Measurements from ENCODE around the gene TSC22D4.

Gene TSC22D4

DNA sequence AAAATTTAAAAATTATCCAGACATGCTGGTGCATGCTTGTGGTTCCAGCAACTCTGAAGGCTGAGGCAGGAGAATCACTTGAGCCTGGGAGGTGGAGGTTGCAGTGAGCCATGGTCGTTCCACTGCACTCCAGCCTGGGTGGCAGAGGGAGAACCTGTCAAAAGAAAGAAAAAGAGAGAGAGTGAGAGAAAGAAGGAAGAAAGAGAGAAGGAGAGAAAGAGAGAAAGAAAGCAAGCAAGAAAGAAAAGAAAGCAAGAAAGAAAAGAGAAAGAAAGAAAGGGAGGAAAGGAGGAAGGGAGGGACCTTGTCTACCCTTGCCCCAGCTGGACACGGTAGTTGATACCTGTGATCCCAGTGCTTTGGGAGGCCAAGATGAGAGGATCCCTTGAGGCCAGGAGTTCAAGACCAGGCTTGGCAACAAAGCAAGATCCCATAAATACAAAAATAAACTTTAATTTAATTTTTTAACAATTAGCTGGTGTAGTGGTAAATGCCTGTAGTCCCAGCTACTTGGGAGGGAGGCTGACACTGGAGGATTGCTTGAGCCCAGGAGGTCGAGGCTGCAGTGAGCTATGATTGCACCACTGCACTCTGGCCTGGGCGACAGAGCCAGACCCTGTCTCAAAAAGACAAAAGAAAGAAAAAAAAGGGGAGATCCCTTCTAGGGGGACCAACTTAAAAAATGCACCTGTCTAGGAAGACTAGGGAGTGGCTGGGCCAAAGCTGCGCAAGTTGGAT lies 13.9 kb upstream of the TSC22D4 start:
- DNase-seq, result no peak

DNA sequence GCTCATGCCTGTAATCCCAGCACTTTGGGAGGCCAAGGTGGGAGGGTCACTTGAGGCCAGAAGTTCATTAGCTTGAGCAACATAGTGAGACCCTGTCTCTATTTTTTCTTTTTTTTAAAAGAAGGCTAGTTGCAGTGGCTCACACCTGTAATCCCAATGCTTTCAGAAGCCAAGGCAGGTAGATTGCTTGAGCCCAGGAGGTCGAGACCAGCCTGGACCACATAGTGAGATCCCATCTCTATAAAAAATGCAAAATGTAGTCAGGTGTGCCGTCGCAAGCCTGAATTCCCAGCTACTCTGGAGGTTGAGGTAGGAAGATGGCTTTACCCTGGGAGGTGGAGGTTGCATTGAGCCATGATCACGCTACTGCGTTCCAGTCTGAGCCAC lies 12.2 kb upstream of the TSC22D4 start:
- no peak for DNase-seq

DNA sequence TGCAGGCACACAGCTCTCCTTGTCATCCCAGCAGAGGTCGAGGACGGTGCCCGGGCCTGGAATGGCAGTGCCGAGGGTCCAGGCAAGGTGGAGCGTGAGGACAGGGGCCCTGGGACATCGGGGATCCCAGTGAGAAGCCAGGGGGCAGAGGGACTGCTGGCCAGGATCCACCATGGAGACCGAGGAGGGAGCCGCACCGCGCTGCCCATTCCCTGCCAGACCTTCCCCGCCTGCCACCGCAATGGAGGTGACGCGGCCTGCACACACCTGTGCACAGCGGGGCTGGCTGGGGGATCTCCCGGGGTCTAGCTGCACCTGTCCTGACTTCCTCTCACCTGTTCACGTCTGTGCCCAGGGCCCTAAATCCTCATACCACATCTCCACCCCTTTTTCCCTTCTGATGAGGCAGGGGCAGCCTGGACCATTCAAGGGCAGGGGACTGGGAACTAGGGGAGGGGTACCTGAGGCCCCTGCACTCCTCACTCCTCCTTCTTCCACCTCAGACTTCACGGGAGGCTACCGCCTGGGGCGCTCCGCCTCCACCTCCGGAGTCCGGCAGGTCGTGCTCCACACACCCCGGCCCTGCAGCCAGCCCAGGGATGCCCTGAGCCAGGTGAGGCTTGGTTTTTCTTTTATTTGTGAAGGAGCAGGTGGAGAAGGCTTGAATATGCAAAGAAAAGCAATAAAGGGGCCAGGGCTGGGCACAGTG lies 11.6 kb upstream of the TSC22D4 start:
- DNase-seq, result no peak

DNA sequence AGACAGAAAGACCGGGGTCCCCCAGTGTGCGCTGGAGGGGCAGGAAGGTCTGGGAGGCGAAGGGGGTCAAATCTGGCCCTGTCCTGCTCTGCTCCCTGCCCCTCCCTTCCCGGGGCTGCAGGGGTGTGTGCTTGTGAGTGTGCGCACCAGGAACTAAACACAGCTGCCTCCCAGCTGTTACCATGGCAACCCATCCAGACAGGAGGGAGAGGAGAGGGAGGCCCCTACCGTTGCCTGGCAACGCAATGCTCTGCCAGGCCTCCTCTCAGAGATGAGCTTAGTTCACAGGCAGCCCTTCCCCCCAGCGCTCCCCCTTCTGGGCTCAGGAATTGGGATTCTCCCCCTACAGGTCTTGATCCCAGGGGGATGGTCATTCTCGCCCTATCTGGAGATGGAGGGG lies 10.8 kb upstream of the TSC22D4 start:
- no peak for DNase-seq

DNA sequence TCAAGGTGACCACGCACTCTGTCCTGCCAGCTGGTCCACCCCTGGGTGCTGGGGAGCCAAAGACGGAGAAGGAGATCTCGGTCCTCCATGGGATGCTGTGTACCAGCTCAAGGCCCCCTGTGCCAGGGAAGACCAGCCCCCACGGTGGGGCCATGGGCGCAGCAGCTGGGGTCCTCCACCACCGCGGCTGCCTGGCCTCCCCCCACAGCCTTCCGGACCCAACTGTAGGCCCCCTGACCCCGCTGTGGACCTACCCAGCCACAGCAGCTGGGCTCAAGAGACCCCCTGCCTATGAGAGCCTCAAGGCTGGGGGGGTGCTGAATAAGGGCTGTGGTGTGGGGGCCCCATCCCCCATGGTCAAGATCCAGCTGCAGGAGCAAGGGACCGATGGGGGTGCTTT lies 10.1 kb upstream of the TSC22D4 start:
- DNase-seq, result no peak

DNA sequence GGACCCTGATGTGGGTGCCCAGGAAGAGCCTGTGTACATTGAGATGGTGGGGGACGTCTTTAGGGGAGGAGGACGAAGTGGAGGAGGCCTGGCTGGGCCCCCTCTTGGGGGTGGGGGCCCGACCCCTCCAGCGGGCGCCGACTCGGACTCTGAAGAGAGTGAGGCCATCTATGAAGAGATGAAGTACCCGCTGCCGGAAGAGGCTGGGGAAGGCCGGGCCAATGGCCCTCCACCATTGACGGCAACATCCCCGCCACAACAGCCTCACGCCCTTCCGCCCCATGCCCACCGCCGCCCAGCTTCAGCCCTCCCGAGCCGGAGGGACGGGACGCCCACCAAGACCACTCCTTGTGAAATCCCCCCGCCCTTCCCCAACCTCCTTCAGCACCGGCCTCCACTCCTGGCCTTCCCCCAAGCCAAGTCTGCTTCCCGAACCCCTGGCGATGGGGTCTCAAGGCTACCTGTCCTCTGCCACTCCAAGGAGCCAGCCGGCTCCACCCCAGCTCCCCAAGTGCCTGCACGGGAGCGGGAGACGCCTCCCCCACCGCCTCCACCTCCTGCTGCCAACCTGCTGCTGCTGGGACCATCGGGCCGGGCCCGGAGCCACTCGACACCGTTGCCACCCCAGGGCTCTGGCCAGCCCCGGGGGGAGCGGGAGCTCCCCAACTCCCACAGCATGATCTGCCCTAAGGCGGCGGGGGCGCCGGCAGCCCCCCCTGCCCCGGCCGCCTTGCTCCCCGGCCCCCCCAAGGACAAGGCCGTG lies 9.5 kb upstream of the TSC22D4 start:
- DNase-seq, result no peak

DNA sequence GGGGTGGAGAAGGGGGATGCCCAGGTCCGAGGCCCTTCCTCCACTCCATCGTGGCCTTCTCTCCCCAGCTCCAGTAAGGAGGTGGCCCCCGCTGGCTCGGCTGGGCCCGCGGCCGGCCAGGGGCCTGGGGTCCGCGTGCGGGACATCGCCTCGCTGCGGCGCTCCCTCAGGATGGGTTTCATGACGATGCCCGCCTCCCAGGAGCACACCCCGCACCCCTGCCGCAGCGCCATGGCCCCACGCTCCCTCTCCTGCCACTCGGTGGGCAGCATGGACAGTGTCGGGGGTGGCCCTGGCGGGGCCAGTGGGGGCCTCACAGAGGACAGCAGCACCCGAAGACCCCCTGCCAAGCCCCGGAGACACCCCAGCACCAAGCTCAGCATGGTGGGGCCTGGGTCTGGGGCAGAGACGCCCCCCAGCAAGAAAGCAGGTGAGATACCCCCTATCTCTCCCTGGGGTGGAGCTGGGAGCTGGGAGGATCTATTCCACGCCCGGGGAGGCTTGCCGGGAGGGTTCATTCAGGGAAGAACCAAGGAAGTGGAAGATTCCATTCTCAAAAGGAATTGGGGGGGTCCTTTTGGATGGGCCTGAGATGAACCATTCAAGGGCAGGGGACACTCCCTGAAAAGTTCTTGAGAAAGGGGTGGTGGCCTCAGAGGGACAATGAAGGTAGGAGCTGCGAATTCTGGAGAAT lies 7.9 kb upstream of the TSC22D4 start:
- DNase-seq, result no peak

DNA sequence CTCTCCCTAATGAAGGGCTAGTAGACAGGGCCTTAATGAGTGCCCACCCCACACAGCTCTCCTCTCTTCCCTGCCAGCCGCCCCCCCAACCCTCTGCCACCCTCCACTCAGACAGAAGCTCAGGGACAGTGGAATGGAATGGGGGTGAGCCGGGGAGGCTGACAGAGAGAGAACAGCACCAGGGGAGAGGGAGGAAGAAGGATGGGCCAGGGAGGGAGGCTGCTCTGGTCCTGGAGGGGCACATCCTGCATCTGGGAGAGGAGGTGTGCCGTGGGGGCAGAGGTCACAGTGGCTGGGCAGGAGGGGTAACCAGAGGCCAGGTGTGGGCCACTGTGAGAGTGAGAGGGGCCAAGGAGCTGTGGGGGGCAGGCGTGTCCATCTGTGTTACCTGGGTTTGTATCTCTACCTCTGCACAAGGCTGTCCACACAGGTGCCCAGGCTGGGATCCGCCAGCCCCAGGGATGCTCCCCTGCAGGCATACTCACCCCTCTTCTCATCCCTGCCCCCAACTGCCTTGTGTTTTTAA lies 7.2 kb upstream of the TSC22D4 start:
- no peak for DNase-seq

DNA sequence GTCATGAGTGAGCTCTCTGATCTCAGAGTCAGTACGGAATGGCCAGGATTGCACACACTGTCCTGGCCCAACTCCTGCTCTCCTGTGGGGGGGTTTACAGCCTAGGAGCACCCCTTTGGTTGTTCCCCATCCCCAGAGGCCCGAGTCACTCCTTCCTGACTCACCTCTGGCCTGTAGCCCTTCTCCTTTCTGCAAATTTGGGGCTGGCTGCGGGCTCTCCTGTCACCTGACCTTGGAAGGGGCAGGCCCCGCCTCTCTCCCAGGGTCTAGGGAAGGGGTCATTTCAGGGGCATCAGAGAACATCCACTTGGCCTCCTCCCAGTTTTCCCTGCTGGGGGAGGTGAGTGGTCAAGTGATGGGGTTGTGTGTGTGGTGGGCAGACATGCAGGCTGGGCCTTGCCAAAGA lies 6.5 kb upstream of the TSC22D4 start:
- DNase-seq, result no peak

DNA sequence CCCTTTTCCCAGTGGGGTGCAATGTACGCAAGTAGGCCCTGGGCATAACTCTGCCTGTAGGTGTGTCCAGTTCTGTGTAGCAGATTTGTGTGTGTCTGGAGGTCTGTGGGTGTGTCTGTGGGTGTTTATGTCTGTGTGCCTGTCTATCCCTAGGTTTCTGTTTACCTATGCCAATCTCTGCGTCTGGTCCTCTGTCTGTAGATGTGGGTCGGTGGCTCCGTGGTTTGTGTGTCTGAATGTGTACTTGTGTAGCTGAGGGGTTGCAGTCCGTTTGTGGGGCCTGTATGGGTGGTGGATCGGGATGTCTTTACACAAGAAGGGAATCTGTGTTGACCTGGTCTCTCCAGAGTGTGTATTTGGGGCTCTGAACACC lies 5.6 kb upstream of the TSC22D4 start:
- no peak for DNase-seq

DNA sequence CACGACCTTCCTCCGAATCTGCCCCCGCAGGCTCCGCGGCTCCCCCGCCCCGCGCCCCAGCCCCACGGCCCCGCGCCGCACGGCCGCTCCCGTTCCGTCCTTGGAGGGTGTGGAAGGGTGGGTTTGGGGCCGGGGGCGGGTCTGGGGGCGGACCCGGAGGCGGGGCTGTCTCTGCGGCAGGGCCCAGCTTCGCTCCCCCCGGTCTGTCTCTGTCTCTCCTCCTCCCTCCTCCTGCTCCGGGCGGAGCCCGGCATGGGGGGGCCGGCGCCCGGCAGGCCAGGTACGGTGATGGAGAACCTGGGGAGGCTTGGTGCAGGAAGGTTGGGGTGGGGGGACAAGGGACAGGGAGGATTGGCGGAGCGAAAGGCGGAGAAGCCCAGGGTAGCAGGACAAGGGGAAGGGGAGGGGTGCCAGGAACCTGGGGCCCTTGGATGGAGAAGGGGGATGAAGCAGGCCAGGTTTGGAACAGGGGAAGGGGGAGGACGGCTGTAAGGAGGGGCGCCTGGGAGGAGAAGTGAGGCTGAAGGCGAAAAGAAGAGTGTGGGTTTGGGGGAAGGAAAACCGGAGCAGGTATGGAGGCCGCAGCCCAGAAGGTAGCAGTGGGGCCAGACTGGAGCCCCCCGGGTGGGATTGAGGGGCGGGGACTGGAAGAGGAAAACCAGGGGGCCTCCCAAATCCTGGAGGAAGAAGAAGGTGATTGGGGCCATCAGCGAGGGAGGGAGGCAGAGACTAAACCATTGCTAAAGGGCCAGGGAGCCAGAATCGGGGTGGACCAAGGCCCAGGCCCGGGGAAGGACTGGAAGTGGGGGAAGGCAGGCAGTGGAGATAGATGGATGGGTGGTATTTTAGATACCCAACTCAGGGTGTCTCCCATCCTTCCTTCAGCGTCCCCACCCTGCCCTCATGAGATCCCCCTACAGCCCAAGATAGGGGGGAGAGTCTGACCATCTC lies 5.0 kb upstream of the TSC22D4 start, which contains the start of gene NYAP1:
TSS of gene NYAP1 (plus strand) at position 206 of the 951 bp plus-strand sequence. CDS start 1,385 bp downstream, outside the sequence.
- DNase-seq, result peak; percentile 30

DNA sequence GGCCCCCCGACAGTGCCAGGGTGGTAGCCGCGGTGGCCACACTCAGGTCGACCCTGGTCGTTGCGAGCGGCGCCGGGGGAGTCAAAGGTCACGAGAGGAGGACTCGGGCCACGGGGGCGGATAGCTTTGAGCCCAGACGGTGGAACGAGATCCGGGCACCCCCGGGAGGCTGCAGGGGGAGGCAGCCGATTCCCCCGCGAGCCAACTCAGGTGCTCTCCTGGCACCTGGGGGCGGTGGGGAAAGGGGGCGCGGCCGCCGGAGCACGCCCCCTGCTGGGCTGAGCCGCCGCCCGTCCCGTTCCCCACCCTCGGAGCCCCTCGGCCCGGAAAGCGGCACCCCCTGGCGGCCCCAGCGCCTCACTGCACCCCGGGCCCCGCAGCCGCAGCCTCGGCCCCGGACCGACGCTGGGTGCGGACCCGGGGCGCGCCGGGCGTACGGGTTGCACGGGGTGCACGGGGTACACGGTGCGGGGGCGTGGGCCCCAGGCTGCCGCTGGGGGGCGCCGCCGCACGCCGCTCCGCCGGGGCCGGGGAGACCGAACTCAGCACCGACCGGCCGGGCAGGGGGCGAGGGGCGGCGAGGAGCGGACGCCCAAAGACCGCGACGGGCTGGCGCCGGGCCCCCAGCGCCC lies 4.2 kb upstream of the TSC22D4 start:
- DNase-seq, result peak; percentile 81

DNA sequence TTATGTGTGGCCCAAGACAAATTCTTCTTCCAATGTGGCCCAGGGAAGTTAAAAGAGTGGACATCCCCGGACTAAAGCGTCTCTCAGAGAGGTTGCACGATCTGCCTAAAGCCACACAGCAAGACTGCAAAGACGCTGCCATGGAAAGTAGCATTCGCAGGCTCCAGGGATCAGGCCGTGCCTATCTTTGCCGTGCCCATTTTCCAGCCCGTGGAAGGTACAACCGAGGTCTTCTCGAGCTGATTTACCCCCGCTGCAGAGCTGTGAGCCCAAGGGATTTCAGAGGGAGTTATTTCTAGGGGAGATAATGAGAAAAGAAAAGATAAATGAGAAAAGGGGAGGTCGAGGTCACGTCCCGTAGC lies 3.7 kb upstream of the TSC22D4 start:
- no peak for DNase-seq

DNA sequence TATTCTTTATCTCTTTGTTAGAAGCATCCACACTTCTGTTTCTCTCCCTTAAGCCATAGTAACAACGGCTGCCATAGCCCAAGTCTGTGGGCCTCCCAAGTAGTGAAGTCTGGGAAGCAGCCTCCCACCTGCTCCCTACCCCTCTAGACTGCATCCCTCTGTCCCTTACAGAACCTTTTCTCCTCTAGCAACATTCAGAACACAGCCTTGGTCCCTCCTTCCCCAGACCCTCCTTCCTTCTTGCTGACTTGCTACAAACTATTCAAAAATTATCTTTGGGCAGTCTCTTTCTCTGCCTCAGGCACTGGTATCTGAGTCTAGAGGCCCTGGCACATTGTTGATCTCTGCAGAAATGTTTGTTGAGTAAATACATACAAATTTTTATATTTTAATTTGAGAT lies 2.5 kb upstream of the TSC22D4 start:
- no peak for DNase-seq

DNA sequence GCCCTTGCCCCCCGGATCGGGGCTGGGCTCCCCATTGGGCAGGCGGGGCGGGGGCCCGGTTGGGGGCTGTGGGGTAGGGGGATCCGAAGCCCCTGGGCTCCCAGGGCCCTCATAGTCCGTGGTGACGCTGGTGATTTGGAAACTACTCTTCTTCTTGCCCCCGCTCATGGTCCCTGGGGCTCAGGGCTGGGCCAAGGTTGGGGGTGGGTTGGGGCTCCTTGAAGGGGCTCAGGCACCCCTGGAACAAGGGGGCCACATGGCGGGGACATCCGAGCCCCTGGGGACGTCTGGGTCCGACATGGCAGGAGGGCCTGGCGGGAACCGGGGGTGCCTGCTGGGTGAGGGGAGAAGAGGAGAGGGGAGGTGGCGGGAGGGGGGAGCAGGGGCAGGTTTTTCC lies 1.1 kb downstream of the TSC22D4 start:
- no peak for DNase-seq

DNA sequence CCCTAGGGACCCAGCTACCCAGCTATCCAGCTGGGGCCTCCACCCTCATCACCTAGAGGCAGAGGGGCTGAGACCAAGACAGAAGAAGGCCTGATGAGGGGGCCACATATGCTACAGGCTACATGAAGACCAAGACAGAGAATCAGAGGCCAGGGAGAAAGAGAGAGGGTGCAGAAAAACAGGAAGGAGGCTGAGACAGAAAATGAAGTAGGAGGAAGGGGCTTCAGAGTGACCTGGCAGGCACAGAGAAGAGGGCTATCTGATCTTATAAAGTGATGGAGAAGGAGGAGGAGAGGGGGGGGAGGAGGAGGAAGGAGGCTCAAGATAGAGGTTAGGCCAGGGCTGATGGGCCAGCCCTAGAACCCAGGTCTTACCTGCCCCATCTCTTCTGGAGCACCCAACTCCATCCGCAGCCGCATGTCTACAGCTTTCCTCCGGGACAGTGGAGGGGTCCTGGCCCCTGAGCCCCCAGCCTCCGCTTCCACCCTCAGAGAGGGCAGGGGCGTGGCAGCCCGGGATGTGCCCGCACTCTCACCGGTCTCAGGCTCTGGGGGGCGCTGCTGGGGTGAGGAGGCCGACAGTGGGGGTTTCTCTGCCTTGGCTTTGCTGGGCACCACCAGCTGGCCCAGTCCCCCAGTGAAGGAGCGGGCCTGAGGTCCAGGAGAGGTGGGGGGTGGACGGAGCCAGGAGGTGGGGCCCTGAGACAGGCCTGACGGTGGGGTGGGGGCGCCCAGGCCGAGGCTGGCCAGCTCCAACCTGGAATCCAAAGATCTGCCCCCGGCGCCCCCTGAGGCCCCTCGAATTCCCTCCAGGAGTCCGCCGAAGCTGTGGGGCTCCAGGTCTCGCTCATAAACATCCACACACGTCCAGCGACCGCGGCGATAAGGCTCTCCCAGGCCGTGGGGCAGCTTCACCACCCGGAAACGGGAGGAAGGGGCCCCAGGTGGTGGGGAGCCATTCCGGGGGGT lies 1.8 kb downstream of the TSC22D4 start:
- DNase-seq, result peak; percentile 36

DNA sequence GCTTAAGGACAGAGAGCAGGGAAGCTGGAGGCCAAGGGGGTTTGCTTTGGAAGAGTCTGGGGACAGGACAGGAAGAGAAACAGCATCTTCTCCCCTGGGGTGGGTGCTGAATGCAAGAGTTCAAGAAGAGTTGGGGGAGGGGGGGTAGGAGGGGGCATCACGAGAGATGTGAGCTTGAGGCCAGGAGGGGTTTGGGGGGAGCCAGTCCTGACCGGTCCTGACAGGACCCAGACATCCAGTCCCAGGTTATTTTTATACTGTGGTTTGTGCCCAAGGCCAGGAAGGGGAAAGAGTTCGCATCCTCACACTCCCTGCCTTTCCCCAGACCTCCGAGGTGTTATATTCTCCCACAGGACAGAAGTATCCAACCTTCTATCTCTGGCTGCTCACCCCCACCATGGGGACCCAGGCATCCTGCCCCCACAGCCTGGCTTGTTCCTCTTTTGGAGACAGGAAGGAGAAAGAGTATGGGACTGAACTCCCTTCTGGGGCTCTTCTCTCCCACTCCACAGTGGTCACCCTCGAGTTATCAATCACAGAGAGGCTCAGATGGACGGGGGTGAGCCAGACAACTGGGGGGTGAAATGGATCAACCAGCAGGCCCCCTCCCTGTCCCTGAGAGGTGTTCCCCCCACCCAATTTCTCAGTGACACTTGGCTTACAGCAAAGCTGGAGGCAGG lies 2.8 kb downstream of the TSC22D4 start:
- DNase-seq, result no peak

DNA sequence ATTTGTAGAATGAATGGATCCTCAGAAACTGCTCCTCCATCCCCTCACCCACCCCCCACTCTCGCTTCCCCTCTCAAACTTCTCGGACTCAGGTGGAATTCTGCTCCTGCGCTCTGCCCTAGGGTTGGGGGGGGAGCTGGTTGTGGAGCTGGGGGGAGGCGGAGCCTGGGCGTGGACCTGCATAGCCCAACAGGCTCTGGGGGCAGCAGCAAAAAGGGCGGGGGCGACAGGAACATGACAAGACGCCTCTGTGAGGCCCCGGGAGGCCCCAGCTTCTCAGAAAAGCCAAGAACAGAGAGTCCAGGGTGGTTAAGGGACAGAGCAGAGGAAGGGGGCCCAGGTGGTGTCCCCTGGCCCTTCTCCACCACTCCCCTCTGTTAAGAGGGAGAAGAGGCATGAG lies 3.5 kb downstream of the TSC22D4 start:
- peak; percentile 21 for DNase-seq

DNA sequence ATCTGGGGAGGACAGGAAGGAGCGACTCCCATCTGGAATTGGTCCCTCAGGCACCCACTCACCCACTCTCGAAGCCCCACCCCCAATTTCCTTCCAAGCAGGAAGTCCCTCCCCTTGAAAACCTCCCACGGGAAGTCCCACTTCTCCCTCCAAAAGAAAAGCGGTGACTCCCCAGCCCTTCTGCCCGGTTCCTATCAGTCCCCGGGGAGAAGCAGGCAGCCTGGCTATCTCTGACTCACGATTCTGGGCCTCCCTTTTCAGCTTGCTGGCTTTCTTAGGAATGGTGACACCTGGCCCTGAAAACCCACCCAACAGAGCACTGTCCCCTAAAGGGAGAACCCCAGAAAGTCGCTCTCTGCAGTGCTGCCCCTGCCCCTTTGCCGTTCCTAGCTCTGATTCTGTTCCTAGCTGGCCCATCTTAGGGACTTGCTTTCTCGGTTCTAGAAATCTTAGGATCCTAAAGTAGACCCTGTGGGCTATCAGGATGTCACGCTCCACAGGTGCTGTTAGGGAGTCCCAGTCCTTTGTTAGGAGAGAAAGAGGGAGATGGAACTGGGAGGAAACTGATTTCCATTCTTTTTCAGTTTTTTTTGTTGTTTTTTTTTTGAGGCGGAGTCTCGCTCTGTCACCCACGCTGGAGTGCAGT lies 6.0 kb downstream of the TSC22D4 start:
- peak; percentile 18 for DNase-seq

Measured in stimulated activated CD4-positive, alpha-beta T cell treated with anti-CD3 and anti-CD28 coated beads, Interleukin-4, amount 100 ng/mL, for 24 hours (primary cell).